HT-29 (cell line): ENCODE measurements around the gene PIGU. TPM values are rescaled to one million over a fixed set of nuclear protein-coding genes. Genes with fewer than 3 reads are reported as not detected.
A peak's percentile ranks its signal among the peaks of the same experiment; 100 is the strongest.
"Not testable (repeated sequence)": the region's sequence is repeated elsewhere in the genome, so short reads cannot be mapped to it uniquely, and the experiment has no call there.

Experiments used
- DNase-seq: peaks from one replicate; pipeline ENCODE4 v3.0.0-alpha.2; 2015; ENCODE audit warnings: low spot score
- total RNA-seq: library from RNA; depleted of rRNA; stranded (reverse); fragments of >200 nt; shearing (Covaris generic); gene quantifications from 2 replicates; pipeline ENCODE4 v1.2.3, GENCODE V29; 2014; rRNA removed

PIGU gene
- 28.9 and 36.2 TPM in 2 replicates for total RNA-seq

DNA sequence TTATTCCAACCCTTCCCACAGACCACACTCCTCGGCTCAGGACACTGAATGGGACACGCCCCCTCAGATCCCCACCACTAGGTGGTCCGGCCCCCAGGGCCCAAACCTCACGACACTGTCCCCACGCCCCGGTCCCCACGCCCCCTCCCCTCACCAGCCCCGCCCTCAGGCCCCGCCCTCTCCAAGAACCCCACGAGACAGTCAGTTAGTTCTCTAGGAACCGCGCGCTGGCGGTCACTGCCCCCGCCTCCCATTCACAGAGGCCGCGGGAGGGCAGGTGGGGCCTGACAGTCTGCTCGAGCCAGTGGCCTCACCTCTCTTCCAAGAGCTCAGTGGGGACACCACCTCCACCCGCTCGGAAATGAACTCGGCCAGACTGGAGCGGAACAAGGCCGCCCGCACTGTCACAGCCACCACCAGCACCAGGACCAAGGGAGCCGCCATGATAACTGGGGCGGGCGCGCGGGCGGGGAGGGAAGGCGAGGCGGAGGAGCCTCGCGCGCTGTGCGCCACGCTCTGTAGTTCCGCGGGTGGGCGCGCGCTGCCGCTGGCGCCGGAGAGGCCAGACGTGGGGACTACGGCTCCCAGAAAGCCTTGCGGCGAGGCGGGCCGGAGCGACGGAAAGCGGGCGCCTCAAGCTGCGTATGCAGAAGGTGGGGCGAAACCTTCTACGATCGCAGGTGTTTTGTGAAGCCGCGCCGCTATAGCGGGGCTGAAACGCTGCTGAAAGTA lies at the start of gene PIGU:
TSS of gene PIGU (minus strand) at position 451 of the 732 bp plus-strand sequence. CDS start at position 444, 7 bp downstream.
- peak; percentile 99 for DNase-seq

- DNase-seq = no peak
These were observed 47.3 kb upstream of the PIGU start for GRCh38 chr20:34724172-34724571.

- not testable (repeated sequence) for DNase-seq
These were observed 45.7 kb upstream of the PIGU start for GRCh38 chr20:34722560-34722959.

DNA sequence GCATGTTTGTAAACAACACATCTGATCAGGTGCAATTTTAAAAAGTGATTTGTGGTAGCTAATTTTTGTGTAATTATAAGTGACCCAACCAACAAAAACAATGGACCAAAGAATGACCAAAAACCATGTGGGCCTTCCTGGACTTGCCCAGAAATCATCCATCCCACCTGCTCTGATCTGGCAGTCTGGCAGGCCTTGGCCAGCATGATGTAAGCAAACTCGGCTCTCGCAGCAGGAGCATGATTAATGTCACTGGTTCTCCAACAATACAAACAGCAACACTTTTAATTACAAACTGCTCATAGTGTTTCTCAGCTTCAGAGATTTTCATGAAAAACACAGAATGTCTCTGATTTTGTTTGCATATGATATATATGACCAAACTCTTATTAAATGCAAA lies 43.4 kb upstream of the PIGU start:
- DNase-seq = no peak

DNA sequence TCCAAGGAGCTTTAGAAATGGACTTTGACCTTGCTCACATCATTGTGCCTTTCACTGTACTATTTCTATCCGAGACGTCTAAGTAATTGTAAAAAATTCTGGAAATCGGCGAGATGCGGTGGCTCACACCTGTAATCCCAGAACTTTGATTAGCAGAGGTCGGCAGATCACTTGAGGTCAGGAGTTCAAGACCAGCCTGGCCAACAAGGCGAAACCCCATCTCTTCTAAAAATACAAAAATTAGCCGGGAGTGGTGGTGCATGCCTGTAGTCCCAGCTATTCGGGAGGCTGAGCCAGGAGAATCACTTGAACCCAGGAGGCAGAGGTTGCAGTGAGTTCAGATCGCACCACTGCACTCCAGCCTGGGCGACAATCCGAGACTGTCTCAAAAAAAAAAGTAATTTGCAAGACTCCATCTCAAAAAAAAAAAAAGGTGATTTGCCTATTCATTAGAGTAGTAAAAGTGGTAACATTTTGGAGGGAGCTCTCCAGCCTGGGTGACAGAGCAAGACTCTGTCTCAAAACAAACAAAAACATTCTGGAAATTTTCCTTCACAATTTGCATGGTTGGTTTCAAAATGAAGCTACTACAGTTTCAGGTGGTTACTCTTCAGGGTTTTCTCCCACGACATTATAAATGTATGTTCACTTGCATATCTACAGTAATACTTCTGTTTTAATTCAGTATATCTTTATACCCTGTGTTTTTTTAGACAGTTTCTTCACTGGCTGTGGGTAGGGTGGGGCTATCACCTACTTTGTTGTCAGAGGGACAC lies 42.5 kb upstream of the PIGU start:
- DNase-seq = not testable (repeated sequence)

- DNase-seq = no peak
These were observed 40.6 kb upstream of the PIGU start for GRCh38 chr20:34717230-34718095.

GRCh38 chr20:34716921-34717229 lies 40.0 kb upstream of the PIGU start:
- no peak for DNase-seq

GRCh38 chr20:34715384-34715783 lies 38.5 kb upstream of the PIGU start:
- no peak for DNase-seq

DNA sequence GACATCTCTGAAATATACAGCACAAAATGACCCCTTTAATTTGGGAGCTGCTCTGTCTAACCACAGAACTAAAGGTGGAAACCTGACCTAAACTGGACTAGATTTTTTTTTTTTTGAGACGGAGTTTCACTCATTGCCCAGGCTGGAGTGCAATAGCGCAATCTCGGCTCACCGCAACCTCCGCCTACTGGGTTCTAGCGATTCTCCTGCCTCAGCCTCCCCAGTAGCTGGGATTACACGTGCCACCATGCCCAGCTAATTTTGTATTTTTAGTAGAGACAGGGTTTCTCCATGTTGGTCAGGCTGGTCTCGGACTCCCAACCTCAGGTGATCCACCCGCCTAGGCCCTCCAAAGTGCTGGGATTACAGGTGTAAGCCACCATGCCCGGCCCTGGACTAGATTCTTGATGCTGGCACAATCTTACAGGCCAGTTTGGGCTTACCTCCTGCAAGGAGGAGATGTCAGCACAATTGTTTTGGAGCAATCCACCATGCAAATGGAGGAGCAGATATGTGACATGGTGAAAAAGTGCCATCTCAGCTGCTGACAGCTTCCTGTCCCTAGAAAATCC lies 37.1 kb upstream of the PIGU start:
- not testable (repeated sequence) for DNase-seq

GRCh38 chr20:34713194-34713943 lies 36.5 kb upstream of the PIGU start:
- peak; percentile 64 for DNase-seq

- DNase-seq = no peak
These were observed 35.8 kb upstream of the PIGU start for GRCh38 chr20:34712525-34713192.

- DNase-seq = no peak
These were observed 35.0 kb upstream of the PIGU start for GRCh38 chr20:34711813-34712430.

GRCh38 chr20:34710861-34711574 lies 34.1 kb upstream of the PIGU start:
- DNase-seq = no peak

DNA sequence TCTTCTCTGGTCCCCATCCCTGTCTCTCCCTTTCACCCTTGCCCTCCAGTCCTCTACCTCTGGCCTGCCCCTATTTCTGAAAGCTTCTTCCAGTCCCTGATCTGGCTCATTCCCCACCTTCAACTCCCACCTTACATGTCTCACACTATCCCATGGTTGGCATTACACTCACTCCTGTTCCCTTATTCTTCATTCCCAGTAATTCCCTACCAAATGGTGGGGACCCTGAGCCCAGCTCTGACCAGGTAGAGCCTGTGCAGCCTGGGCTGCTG lies 33.6 kb upstream of the PIGU start:
- DNase-seq = peak; percentile 27

- peak; percentile 95 for DNase-seq
These were observed 33.1 kb upstream of the PIGU start for GRCh38 chr20:34709831-34710567.

- DNase-seq = peak; percentile 95
These were observed 32.3 kb upstream of the PIGU start for GRCh38 chr20:34709044-34709830.

GRCh38 chr20:34708621-34709043 lies 31.7 kb upstream of the PIGU start:
- DNase-seq = peak; percentile 78
